Retina (tissue), 1 donor: ENCODE results near the gene SMG1.
A peak's percentile ranks its signal among the peaks of the same experiment; 100 is the strongest.
"Not testable (repeated sequence)": the region's sequence is repeated elsewhere in the genome, so short reads cannot be mapped to it uniquely, and the experiment has no call there.

ENCODE experiments used
- DNase-seq: peaks from one replicate; pipeline ENCODE4 v3.0.0-alpha.2; 2016

SMG1 gene

DNA sequence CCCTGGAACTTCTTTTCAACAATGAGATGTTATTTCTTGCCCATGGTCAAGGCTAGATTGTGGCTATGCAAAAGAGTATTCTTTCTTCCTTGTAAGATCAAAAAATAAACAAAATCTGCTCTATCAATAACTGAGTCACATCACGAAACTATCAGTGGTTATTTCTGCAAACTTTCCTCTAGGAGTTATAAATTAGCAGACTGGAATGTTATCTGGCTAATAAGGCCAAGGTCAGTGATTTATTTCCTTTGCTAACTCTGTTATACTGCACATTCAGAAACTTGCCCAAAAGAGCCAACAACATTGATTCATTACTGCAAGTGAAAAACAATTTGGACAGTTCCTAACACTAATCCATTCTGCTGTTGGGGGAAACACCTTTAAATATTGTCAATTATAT is 129.8 kb downstream of the SMG1 start:
- no peak for DNase-seq

DNA sequence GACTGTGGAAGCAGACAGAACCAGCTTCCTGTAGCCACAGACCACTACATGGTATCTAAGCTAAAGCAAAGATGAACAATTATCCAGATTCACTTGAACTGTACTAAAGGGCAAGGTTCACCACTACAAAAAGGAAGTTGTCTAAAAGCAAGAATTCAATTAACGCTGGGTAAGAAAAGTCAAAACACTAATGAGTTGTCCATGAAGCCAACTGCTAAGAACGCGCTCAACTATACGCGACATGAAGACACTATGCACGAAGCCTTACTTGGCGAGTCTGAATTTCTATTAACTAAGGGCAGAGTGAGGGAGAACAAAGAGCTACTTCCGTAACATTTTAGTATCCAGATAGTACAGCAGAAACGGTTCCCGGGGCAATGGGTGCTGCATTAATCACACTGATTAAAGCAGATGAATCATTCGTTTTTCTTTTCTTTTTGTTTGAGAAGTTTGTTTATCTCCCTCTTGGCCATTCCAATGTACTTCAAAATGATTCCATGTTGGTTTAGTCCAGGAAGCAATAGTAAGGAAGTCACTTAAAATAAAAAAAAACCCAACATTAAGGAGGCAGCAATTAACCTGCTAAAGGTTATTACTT is 133.3 kb downstream of the SMG1 start:
- DNase-seq, result no peak

DNA sequence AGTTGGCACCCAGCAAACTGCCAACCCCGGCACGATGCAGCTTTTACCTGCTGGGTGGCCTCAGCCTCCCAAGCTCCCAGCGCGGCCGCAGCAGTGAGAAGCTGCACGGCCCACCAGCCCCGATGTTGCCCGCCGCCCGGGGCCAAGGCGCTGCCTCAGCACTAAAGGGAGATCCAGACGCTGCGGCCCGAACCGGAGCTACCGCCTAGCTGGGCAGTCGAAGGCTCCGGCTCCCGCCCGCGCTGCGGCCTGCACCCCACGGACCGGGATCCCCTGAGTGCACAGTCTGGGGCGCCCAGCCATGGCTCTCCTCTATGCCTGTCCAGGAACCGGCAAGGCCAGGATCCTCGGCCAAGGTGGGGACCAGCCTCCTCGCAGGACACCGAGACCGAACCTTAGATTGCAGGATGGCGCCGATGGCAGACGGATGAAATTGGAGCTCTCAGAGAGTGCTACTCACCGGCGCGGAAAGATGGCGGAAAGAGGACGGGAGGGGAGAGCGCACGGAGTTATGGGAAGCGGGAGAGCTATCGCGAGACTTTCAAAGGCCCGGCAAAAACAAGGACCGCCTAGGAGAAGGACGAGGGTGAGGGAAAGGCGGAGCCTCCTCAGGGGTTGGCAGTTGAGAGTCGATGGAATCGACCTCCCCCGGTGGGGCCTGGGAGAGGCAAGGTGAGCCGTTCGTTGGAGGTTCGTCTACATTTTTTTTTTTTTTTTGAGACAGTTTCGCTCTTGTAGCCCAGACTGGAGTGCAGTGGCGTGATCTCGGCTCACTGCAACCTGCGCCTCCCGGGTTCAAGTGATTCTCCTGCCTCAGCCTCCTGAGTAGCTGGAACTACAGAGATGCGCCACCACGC is 136.1 kb downstream of the SMG1 start, which contains the start of gene RPS15A:
RPS15A (minus strand) TSS at position 485 of the 857 bp plus-strand sequence. CDS start 1,221 bp downstream, outside the sequence.
- peak; percentile 96 for DNase-seq

DNA sequence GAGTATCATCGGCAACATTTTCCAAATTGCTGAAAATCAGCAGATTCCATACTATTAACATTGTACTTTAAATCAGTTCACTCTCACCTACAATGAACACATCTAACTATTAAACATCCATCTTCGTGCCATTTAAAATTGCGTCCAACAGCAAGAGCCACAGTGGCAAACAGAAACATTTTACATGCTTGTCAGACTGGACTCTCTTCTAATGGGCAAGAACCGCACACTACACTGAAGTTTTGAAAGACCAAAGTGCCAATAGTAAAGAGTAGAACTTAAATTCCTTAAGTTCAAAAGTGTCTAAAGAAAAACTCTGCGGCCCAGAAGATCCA is 136.7 kb downstream of the SMG1 start:
- DNase-seq, result no peak

DNA sequence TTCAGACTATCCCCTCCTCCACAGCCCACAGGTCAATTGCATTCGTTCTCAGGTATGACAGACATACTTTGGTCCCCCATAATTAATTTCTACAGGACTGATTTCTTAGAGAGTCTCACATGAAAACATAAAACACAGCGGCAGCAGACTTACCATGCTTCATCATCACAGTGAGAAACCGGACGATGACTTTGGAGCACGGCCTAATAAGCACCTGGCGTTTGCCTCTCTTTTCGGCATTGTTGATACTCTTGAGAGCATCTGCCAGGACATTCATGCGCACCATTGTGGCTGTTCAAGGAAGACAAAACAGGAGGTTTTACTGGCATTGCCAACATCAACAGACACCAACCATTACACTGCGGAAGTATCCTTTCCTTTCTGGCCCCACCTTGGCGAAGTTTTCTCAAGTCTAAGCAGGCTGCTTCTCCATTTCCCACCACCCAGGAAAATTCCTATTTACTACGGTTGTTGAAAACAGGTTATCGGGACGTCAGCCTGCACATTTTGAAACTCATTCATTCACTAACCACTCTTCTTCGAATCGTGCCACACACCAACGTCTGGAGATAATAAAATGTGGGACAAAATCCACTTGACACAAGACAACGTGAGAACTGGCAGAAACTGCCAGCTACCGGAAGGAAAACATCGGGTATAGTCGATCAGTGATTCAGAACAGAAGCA is 137.2 kb downstream of the SMG1 start:
- DNase-seq, result no peak

DNA sequence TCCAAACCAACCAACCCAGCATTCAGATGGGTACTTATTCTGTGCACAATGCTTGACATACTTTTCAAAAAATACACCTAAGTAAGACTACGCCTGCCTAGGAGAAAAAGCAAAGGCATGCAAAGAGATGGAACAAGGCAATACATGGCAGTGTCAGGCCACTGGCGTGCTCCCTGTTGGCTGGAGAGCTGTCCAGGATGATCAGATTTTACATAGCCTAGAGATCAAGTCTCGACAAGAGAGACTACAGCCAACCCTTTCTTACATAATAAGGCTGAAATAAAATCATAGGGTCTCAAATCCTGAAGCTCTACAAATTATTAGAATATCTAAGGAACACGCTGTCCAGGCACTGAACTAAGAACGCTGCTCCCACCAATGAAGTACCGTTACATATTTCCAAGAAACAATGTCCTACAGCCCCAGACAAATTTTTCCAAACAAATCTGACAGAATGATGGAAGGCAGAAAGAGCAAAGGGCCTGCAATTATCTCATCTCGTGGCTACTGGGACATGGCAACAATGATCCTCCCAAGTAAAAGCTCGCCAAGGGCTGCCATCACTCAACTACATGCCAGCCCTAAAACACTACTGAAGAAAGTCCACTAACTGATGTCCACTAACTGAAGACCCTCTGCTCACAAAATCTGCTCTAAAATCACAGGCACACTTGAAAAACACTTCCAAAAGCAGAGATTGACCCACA is 141.1 kb downstream of the SMG1 start:
- DNase-seq, result no peak

DNA sequence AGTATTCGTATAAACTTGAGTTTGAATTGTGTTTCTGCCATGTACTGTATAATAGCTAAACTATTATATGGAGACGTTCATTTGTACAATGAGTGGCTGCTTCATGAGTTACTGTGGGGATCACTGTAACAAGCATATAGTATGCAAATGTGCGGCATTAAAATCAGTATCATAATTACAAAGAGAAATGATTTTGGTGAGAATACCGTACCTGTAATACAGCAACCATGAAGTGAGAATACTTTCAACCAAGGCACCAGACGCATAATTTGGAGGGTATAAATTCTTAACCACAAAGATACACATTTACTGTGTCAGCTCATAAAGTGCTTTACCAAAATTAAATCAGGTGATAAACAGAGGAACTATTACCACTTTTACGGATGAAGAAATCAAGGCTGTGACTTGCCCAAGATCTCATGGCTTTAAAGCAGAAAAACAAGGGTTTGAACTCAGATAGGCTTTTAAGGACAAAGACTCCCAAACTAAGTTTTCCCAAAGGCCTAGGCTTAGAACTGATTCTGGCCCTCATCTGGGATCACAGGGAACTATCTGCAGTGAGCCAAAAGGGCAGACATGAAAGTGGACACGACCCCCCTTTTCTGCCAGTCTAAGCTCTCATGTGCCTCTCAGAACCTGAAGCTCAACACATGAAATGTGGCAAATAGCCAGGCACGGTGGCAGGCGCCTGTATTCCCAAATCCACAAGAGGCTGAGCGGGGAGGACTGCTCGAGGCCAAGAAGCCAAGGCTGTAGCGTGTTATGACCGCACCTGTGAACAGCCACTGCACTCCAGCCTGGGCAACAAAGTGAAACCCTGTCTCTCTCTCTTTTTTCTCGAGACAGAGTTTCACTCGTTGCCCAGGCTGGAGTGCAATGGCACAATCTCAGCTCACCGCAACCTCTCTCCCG is 142.5 kb downstream of the SMG1 start:
- no peak for DNase-seq

DNA sequence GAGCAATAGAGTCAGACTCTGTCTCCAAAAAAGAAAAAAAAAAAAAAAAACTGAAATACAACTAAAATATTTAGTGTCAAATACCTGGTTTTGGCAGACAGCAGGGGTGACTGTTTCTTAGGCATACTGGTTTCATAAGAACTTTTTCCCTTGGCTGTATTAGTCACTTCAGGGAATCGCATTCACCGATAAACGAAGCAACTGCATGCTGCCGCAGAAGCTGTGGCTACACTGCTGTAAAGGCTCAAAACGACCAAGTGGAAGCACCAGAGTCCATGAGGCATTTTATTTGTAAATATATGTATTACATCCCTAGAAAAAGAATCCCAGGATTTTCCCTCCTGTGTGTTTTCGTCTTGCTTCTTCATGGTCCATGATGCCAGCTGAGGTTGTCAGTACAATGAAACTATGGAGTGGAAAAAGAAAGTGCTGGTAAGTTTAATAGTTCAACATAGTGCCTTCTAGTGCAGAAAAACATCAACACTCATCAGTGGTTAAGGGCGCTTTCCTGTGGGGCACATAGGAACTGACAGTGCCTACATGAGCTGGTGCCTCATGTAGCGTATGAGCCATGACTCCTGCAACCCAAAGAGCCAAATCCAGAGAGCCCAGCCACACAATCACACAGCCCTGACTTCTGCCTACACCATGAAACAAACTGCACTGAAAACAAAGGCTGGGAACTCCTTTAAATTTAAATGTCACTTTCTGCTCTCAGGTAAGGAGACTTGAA is 143.3 kb downstream of the SMG1 start:
- no peak for DNase-seq

DNA sequence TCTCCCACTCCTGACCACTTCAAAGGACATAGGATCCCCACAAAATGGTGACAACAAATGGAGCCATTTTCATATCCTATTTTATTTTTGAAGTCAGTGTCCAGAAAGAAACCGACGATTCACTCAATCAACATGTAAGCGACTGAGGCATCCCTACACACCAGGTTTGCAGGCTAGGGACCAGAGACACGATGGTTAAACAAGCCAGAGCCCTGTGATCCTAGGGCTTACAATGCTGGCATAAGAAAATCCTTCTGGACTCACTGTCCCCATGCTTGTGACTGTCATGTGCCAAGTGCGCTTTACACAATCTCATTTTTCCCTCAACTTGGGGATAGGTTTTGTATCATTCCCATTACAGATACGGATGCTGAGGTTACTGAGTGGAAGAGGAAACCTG is 145.0 kb downstream of the SMG1 start:
- not testable (repeated sequence) for DNase-seq

DNA sequence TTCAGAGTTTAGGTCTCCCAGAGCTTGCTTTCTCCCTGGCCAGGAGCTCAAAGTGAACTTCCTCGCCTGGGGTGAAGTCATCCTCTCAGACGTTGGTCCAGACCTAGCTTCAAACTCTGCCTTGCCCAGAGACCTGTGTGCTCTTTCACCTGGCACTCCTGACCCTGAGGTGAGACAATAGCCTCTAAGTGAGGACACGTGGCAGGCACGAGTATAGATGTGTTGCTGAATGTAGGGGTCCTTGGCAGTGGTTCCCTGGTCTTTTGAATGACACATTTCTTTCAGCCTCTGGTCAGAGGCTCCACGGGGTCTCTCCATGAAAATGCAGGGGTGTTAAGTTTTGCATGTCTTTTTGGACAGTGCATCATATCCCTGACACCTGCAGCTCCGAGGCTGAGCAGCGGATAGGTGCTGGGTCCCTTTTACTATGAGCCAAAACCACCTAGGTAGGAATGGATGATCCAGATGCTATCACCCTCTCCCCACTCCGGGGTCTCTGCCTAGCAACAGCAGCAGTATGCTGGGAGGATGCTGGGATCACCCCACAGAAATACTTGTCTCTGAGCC is 145.7 kb downstream of the SMG1 start:
- not testable (repeated sequence) for DNase-seq

DNA sequence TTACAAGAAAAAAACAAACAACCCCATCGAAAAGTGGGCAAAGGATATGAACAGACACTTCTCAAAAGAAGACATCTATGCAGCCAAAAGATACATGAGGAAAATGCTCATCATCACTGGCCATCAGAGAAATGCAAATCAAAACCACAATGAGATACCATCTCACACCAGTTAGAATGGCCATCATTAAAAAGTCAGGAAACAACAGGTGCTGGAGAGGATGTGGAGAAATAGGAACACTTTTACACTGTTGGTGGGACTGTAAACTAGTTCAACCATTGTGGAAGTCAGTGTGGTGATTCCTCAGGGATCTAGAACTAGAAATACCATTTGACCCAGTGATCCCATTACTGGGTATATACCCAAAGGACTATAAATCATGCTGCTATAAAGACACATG is 148.5 kb downstream of the SMG1 start:
- DNase-seq, result not testable (repeated sequence)

DNA sequence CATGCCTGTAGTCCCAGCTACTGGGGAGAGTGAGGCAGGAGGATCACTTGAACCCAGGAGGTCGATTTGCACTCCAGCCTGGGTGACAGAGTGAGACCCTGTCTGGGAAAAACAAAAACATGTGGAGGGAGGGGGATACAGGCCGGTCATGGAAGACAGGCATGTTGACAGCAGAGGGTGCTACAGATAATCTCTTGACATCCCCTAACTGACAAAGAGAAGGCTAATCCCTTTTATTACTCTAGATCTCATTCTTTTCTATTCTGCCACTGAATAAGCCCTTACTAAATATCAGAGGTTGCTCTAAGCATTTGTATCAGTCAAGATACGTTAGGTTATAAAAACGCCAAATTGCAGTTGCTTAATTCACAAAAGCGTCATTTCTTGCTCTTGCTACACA is 149.9 kb downstream of the SMG1 start:
- not testable (repeated sequence) for DNase-seq

DNA sequence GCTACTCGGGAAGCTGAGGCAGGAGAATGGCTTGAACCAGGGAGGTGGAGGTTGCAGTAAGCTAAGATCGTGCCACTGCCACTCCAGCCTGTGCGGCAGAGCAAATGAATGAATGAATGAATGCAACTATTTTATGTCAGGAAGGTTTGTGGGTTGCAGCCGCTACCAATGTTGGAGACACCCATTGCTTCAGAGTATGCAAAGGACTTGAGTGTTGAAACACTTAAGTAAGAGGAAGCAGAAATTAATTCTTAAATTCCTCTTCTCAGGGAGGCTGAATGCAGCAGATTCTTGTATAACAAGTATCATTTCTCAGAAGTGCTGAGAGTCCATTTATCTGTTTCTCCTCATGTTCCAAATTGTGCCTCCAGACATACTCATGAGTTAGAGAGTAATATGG is 151.6 kb downstream of the SMG1 start:
- not testable (repeated sequence) for DNase-seq

DNA sequence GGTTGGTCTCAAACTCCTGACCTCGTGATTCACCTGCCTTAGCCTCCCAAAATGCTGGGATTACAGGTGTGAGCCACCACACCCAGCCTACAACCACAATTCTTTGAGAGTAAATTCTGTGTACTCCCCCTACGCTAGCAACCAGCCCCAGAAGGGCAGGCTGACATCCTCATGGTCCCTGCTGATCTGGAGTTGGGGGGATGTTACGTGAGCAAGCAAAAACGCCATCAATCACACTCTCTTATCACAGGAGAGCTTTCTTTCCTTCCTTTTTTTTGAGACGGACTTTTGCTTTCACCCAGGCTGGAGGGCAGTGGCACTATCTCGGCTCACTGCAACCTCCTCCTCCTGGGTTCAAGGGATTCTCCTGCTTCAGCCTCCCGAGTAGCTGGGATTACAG is 154.0 kb downstream of the SMG1 start:
- not testable (repeated sequence) for DNase-seq

DNA sequence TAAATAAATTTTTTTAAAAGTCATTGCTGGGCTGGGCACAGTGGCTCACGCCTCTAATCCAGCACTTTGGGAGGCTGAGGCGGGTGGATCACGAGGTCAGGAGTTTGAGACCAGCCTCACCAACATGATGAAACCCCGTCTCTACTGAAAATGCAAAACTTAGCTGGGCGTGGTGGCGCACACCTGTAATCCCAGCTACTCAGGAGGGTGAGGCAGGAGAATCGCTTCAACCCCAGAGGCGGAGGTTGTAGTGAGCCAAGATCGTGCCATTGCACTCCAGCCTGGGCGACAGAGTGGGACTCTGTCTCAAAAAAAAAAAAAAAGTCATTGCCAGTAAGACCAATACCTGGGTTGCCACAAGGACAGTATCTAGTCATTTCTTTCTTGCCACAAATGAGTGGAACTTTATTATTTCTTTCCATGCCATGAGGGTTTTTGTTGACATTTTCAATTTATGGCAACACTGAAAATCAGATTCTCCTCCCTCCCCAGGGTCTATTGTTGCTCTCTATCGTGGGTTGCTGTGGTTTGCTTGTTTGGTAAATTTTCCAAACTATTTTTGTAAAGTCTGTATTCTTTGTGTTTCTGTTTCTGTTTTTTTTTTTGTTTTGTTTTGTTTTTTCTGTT is 155.8 kb downstream of the SMG1 start:
- DNase-seq, result not testable (repeated sequence)

DNA sequence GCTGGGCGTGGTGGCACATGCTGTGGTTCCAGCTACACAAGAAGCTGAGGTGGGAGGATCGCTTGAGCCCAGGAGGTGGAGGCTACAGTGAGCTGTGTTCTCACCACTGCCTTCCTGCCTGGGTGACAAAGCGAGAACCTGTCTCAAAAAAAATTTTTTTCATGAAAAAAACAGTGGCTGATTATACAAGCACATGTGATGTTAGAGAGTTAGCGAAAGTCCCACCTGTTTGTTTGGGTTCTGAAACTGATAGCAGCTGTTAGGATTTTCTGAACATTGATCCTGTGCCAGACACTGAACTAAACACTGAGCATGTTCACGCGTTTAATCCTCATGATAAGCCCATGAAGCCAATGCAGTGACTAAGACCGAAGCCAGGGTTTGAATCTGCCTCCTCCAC is 159.0 kb downstream of the SMG1 start:
- not testable (repeated sequence) for DNase-seq

DNA sequence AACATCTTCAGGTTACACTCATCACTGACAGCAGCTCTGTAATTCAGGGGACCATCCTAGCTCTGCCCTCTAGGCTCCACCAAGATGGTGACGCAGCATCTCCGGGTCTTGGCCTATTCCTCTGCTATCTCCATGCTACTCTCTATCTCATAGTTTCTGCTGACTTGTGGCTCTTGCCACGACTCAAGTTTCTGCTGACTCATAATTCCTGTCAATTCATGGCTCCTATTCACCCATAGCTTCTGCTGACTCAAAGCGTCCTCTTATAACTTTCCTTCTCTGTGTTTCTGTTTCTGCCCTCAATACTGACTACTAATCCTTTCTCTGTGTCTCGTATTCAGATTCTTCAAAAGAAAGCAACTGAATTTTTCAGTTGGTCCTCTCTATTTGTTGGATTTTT is 163.5 kb downstream of the SMG1 start:
- not testable (repeated sequence) for DNase-seq

DNA sequence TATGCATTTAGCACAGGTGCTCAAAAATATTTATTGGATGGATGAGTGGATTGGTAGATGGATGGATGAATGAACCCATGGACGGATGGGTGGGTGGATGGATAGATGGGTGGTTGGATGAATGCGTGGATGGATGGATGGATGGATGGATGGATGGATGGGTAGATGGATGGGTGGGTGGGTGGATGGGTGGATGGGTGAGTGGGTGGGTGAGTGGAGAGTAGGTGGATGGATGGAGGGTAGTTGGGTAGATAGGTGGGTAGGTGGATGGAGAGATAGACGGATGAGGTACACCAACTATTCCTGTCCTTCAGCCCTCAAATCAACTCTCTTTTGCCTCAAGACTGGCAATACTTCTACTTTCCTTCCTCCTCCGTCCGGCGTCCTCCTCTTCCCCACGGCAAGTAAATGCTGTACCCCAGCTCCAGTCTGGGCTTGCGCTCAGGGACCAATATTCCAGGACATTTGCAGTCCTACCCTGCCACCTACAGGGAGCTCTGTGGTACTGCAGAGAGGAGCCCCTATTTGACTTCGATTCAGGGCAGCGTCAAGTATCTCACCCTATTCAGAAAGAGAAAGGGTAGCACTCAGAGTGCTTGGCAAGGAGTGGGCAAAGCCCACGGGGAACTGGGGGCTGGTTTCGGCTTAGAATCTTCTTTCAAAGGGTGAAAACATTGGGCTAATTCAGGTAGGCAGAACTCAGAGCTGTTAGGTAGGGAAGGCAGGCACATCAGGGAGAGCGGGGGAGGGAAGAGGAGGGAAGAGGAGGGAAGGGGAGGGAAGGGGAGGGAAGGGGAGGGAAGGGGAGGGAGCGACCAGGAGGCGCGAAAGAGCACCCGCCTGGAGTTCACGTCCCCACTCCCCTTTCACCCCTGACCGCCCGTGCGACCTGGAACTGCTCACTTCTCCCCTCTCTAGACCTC is 166.3 kb downstream of the SMG1 start:
- peak; percentile 37 for DNase-seq

DNA sequence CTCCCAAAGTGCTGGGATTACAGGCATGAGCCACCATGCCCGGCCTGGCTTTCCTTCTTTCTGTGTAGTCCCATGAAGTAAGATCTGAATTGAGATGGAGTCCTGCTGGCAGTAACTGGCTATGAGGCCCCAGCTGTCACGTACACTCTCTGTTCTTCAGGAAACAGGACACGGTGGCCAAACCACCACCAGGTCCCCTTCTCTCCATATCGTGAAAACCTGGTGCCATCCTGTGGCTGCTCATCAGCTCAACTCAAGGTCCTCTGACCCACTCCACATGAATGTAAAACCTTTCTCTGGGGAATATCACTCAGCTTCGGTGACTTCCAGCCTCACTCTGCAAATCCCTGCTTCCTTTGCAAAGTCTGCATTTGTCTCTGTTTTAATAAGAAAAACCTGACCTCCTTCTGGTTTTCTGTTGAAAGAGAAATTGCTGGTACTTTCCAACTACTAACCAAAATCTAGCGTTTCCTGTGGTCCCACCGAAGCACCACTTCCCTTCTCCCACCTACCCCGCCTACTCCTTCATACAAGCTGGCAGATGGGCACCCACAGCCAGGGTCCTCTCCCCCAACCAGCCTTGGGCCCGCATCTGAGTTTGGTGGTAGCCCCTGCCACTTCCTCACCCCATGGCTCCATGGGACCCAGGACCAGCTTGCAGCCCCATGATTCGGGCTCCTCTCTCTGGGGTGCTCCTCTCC is 168.1 kb downstream of the SMG1 start:
- DNase-seq, result not testable (repeated sequence)
